Esophagus muscularis mucosa (tissue), 2 donors: ENCODE results near the gene SLC22A8.

Experiments
- POLR2A ChIP-seq: fragments of 450-650 bp; IDR thresholded peaks from one replicate; pipeline ENCODE4 v1.6.1; 2017; ENCODE audit warnings: antibody characterized with exemption, moderate library complexity, mild to moderate bottlenecking, low read depth
- POLR2AphosphoS5 ChIP-seq, 2 donors: sonication (generic); formaldehyde crosslinking; IDR thresholded peaks; one replicate each; pipeline ENCODE4 v1.6.1; 2017; ENCODE audit warnings: antibody characterized with exemption in 2 of 2

DNA sequence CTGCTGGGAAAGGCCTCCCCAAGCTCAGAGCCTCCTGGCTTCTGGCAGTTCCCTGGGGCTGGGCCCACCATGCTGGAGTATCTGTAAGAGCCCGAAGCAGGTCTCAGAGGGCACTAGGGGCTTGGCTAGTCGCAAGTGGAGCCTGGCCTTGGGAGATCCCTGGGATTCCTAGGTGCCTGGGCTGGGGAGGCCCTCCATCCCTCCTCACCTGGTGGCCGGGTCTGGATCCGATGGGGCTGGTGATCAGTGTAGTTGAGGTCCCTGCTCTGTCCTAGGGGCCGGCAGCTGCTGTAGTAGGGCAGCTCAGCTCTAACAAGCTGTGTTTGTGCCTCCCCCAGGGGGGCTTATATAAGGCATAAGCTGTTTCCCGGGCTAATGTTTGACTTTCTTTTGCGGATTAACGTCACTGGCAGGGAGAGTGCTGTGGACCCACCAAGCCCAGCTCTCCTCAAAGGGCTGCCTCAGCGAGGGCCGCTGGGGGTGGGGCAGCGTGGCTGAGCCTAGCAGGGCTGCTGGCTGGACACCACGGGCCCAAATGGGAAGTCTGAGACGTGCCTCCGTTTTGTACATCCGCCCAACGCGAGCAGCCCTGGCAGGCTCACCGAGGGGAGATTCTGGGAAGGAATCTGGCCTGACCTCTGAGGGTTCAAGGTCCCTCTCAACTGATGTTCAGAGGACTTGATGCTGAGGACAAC lies at the start of gene SLC22A8:
- TF ChIP-seq POLR2A (no peak), POLR2AphosphoS5 (IDR thresholded peaks at IDR 0.05) (no peak)
